ENCODE results near the gene AP2A1.

- TF ChIP-seq POLR2AphosphoS5 (IDR thresholded peaks at IDR 0.05; ENCODE audit: low read length) (no peak), EZH2 (IDR thresholded peaks at IDR 0.05; ENCODE audit: borderline replicate concordance, control insufficient read depth, low read depth, low read length) (no peak), JUND (IDR thresholded peaks at IDR 0.05; ENCODE audit: low read depth, low read length) (no peak), ZBTB11 (CRISPR knock-in tag; IDR thresholded peaks at IDR 0.05) (no peak), SUZ12 (IDR thresholded peaks at IDR 0.05; ENCODE audit: unreplicated experiment) (no peak), CTCF (IDR thresholded peaks at IDR 0.05 in 2 of 3, conservative IDR thresholded peaks at IDR 0.05 in 1 of 3; ENCODE audit: control insufficient read depth in 2 of 3, extremely low read depth in 1 of 3, insufficient read depth in 1 of 3, low read depth in 3 of 3, low read length in 3 of 3) (no peak), CEBPB (IDR thresholded peaks at IDR 0.05; ENCODE audit: borderline replicate concordance in 1 of 2, low read depth in 2 of 2, low read length in 2 of 2) (no peak), POLR2A (IDR thresholded peaks at IDR 0.05; ENCODE audit: low read depth, low read length) (no peak), USF2 (IDR thresholded peaks at IDR 0.05; ENCODE audit: borderline replicate concordance, low read depth, low read length) (no peak), NRF1 (conservative IDR thresholded peaks at IDR 0.05; ENCODE audit: low read depth, low read length) (no peak), YY1 (IDR thresholded peaks at IDR 0.05; ENCODE audit: low read depth, low read length) (no peak), ZNF274 (IDR thresholded peaks at IDR 0.05; ENCODE audit: insufficient read depth, insufficient read length) (no peak)
Measured at GRCh38 chr19:49800771-49801170, 34.0 kb downstream of the AP2A1 start.

All from GM12878 (cell line).